H9 (cell line): ENCODE data around the gene TBC1D1. TPM values are rescaled to one million over a fixed set of nuclear protein-coding genes. Genes with fewer than 3 reads are reported as not detected.

Experiments
- DNase-seq: peaks from one replicate; pipeline ENCODE4 v3.0.0-alpha.2; 2017
- H2AFZ ChIP-seq: one replicate; pipeline ENCODE4 v1.6.1; 2013; ENCODE audit warnings: mild to moderate bottlenecking, low read length, control low read depth, moderate library complexity
- H2AK5ac ChIP-seq: 2 replicates; pipeline ENCODE4 v1.6.1; 2013; ENCODE audit warnings: low read length, control low read depth, mixed read lengths; ENCODE audit not compliant: insufficient read length
- H2BK120ac ChIP-seq: one replicate; pipeline ENCODE4 v1.6.1; 2013; ENCODE audit warnings: low read depth, mild to moderate bottlenecking, low read length, control low read depth, inconsistent platforms; ENCODE audit not compliant: poor library complexity, severe bottlenecking
- H2BK12ac ChIP-seq: 2 replicates; pipeline ENCODE4 v1.6.1; 2013; ENCODE audit warnings: low read length, control low read depth, mixed read lengths, low read depth; ENCODE audit not compliant: insufficient read length
- H2BK15ac ChIP-seq: 2 replicates; pipeline ENCODE4 v1.6.1; 2013; ENCODE audit warnings: low read depth, low read length, control low read depth
- H2BK20ac ChIP-seq: one replicate; pipeline ENCODE4 v1.6.1; 2013; ENCODE audit warnings: low read depth, mild to moderate bottlenecking, low read length, control low read depth, inconsistent platforms; ENCODE audit not compliant: poor library complexity, severe bottlenecking
- H2BK5ac ChIP-seq: 2 replicates; pipeline ENCODE4 v1.6.1; 2013; ENCODE audit warnings: low read length, control low read depth, mixed read lengths; ENCODE audit not compliant: insufficient read length
- H3K14ac ChIP-seq: 2 replicates; pipeline ENCODE4 v1.6.1; 2013; ENCODE audit warnings: low read length, control low read depth; ENCODE audit not compliant: insufficient read depth
- H3K18ac ChIP-seq: 2 replicates; pipeline ENCODE4 v1.6.1; 2013; ENCODE audit warnings: low read depth, mild to moderate bottlenecking, mixed read lengths, low read length, control low read depth; ENCODE audit not compliant: insufficient read length
- H3K23ac ChIP-seq: 2 replicates; pipeline ENCODE4 v1.6.1; 2013; ENCODE audit warnings: low read length, control low read depth, mixed read lengths, low read depth; ENCODE audit not compliant: insufficient read length
- H3K23me2 ChIP-seq: 2 replicates; pipeline ENCODE4 v1.6.1; 2013; ENCODE audit warnings: low read depth, mild to moderate bottlenecking, mixed read lengths, low read length, control low read depth; ENCODE audit not compliant: insufficient read length, poor library complexity, severe bottlenecking
- H3K27ac ChIP-seq: 2 replicates; pipeline ENCODE4 v1.5.1; 2013; ENCODE audit warnings: low read length, control low read depth, mixed read lengths, low read depth; ENCODE audit not compliant: insufficient read length
- H3K27me3 ChIP-seq: 2 replicates; pipeline ENCODE4 v1.6.1; 2013; ENCODE audit warnings: low read length, control low read depth, inconsistent platforms; ENCODE audit not compliant: insufficient read depth
- H3K4ac ChIP-seq: 2 replicates; pipeline ENCODE4 v1.6.1; 2013; ENCODE audit warnings: low read depth, mild to moderate bottlenecking, control low read depth, inconsistent platforms, low read length, moderate library complexity
- H3K4me1 ChIP-seq: 2 replicates; pipeline ENCODE4 v1.6.1; 2013; ENCODE audit warnings: low read length, control low read depth, inconsistent platforms; ENCODE audit not compliant: insufficient read depth
- H3K4me2 ChIP-seq: 2 replicates; pipeline ENCODE4 v1.6.1; 2013; ENCODE audit warnings: low read length, control low read depth, mixed read lengths; ENCODE audit not compliant: insufficient read length, insufficient read depth
- H3K56ac ChIP-seq: 2 replicates; pipeline ENCODE4 v1.6.1; 2013; ENCODE audit warnings: low read depth, mild to moderate bottlenecking, mixed read lengths, low read length, control low read depth; ENCODE audit not compliant: insufficient read length
- H3K79me1 ChIP-seq: 2 replicates; pipeline ENCODE4 v1.6.1; 2013; ENCODE audit warnings: low read depth, mild to moderate bottlenecking, moderate library complexity, low read length, control low read depth, inconsistent platforms; ENCODE audit not compliant: insufficient read depth, poor library complexity, severe bottlenecking
- H3K79me2 ChIP-seq: 2 replicates; pipeline ENCODE4 v1.6.1; 2013; ENCODE audit warnings: low read length, control low read depth, inconsistent platforms; ENCODE audit not compliant: insufficient read depth
- H3K9ac ChIP-seq: 2 replicates; pipeline ENCODE4 v1.6.1; 2013; ENCODE audit warnings: low read length, control low read depth, mixed read lengths; ENCODE audit not compliant: insufficient read length; ENCODE audit errors: extremely low read depth
- H3K9me3 ChIP-seq: one replicate; pipeline ENCODE4 v1.6.1; 2013; ENCODE audit warnings: low read depth, low read length, inconsistent platforms; ENCODE audit not compliant: control insufficient read depth
- H3T11ph ChIP-seq: one replicate; pipeline ENCODE4 v1.6.1; 2013; ENCODE audit warnings: mild to moderate bottlenecking, low read length, control low read depth, inconsistent platforms
- H4K20me1 ChIP-seq: one replicate; pipeline ENCODE4 v1.6.1; 2013; ENCODE audit not compliant: control insufficient read depth, insufficient read length, insufficient read depth
- H4K5ac ChIP-seq: 2 replicates; pipeline ENCODE4 v1.6.1; 2013; ENCODE audit warnings: low read depth, mild to moderate bottlenecking, mixed read lengths, low read length, control low read depth; ENCODE audit not compliant: insufficient read length
- H4K8ac ChIP-seq: replicated peaks from 2 replicates; pipeline ENCODE4 v1.6.1; 2013; ENCODE audit warnings: low read length, control low read depth, mixed read lengths, low read depth; ENCODE audit not compliant: insufficient read length
- H4K91ac ChIP-seq: 2 replicates; pipeline ENCODE4 v1.6.1; 2013; ENCODE audit warnings: low read depth, mild to moderate bottlenecking, moderate library complexity, mixed read lengths, low read length, control low read depth; ENCODE audit not compliant: insufficient read length
- H3K27ac Mint-ChIP-seq, 3 experiments: 2 replicates in 2 of 3; 3 replicates in 1 of 3; pipeline ENCODE4 v1.8.0; 2020 to 2021; ENCODE audit warnings: mixed read lengths in 3 of 3, mild to moderate bottlenecking in 1 of 3, moderate library complexity in 1 of 3
- H3K27me3 Mint-ChIP-seq: 2 replicates; pipeline ENCODE4 v1.8.0; 2021; ENCODE audit warnings: low read depth, mild to moderate bottlenecking, moderate library complexity, mixed read lengths
- H3K36me3 Mint-ChIP-seq, 3 experiments: 2 replicates in 2 of 3; 3 replicates in 1 of 3; pipeline ENCODE4 v1.8.0; 2020 to 2021; ENCODE audit warnings: low read depth in 3 of 3, mixed read lengths in 3 of 3; ENCODE audit not compliant: insufficient read depth in 1 of 3
- H3K4me1 Mint-ChIP-seq, 2 experiments: 2 replicates each; pipeline ENCODE4 v1.8.0; 2020; ENCODE audit warnings: mixed read lengths in 2 of 2
- H3K4me3 Mint-ChIP-seq, 2 experiments: 2 replicates in 1 of 2; 3 replicates in 1 of 2; pipeline ENCODE4 v1.8.0; 2020 to 2021; ENCODE audit warnings: mild to moderate bottlenecking in 2 of 2, mixed read lengths in 2 of 2, moderate library complexity in 1 of 2
- H3K9me3 Mint-ChIP-seq, 2 experiments: 2 replicates in 1 of 2; 3 replicates in 1 of 2; pipeline ENCODE4 v1.8.0; 2020; ENCODE audit warnings: mild to moderate bottlenecking in 2 of 2, mixed read lengths in 2 of 2, moderate library complexity in 1 of 2
- CTCF ChIP-seq: fragments of 200-600 bp; sonication (generic); conservative IDR thresholded peaks from 3 replicates; pipeline ENCODE4 v1.8.0; 2021; ENCODE audit warnings: antibody characterized with exemption, mild to moderate bottlenecking
- WGBS: extraction: QIAGEN DNeasy Blood & Tissue Kit; methylation state at CpG from one replicate; pipeline ENCODE4 v1.1.7; 2013; ENCODE audit warnings: missing lambda C conversion rate, low lambda C conversion rate, mixed read lengths; ENCODE audit not compliant: insufficient read length; ENCODE audit errors: extremely low coverage; 5-methylcytosine and 5-hydroxymethylcytosine counted together
- total RNA-seq: library from RNA; stranded (reverse); gene quantifications from 2 replicates; pipeline ENCODE4 v1.2.1, GENCODE V29; 2021

TBC1D1 gene
- total RNA-seq, 1 experiment from 2014 or later: 109 TPM

DNA sequence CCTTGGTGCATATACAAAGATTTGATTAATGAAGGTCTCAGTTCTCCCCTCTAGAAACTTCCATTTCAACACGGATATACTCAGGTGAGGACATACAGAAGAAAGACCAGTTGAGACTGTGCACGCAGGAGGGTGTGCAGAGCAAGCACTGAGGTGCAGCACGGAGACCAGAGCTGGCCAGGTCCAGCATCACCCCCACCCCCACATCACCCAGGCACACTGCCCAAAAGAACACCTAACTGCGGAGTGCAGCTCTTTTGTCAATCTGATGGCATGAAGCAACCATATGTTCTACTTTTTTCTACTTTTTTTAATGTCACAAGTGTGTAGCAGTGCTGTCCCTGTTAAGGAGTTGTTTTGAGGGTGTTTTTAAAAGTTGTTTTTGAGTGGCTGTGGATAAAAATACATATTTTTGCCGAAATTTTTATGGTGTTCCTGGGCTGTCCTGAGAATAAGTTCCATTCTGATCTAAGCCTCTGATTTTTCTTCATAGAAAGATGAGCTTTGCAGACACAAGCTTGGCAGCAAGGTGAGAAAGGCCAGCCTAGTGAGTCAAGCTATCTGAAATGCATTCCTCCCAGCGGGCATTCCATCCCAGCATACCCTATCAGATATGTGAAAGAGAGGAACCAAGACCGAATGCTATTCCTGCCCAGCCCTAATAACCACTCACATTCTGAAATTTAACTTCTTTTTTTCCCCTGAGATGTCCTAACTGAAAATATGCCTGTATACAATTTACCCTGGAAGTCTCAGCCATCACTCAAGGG lies 243.0 kb downstream of the TBC1D1 start:
- no peak overlapping the region for H2BK120ac ChIP-seq
- Mint-ChIP-seq H3K27ac (peak overlapping the region in 1 of 3 experiments; percentile 76; a peak in 1 of 7 replicates), H3K4me3 (no peak overlapping the region), H3K9me3 (no peaks in the 10 kb centered on the region; a peak in 1 of 5 replicates), H3K4me1 (peaks cover 27 to 36% of the 10 kb centered on the region in 2 experiments), H3K36me3 (peaks cover 14 to 41% (median 37%) of the 10 kb centered on the region in 3 experiments), H3K27me3 (peaks cover 47% of the 10 kb centered on the region)
- no peak overlapping the region for H3K4me2 ChIP-seq
- H2AFZ ChIP-seq: no peak overlapping the region
- H2BK15ac ChIP-seq: no peak overlapping the region
- no peak overlapping the region for H3K9ac ChIP-seq
- H3K27ac ChIP-seq: no peak overlapping the region
- H3K18ac ChIP-seq: no peak overlapping the region
- H3K56ac ChIP-seq: no peak overlapping the region
- no peak overlapping the region for H3K4ac ChIP-seq
- H2BK20ac ChIP-seq: no peak overlapping the region
- H2BK5ac ChIP-seq: no peak overlapping the region
- H3K9me3 ChIP-seq: no peaks in the 10 kb centered on the region
- no peak overlapping the region for H2BK12ac ChIP-seq
- H2AK5ac ChIP-seq: no peak overlapping the region
- TF ChIP-seq CTCF: no peak
- no peak for DNase-seq
- no peaks in the 10 kb centered on the region for H3K79me2 ChIP-seq
- H3K23me2 ChIP-seq: no peaks in the 10 kb centered on the region
- WGBS: no CpG with 5 or more reads among the region's 7 CpGs
- no peak overlapping the region for H3K14ac ChIP-seq
- no peak overlapping the region for H4K5ac ChIP-seq
- no peaks in the 10 kb centered on the region for H4K20me1 ChIP-seq
- H3T11ph ChIP-seq: no peak overlapping the region
- no peaks in the 10 kb centered on the region; the same call in none of the 2 replicates for H3K4me1 ChIP-seq
- no peak overlapping the region for H4K8ac ChIP-seq
- no peak overlapping the region for H4K91ac ChIP-seq
- peaks cover 5% of the 10 kb centered on the region; the same call in 1 of the 2 replicates for H3K27me3 ChIP-seq
- H3K79me1 ChIP-seq: no peaks in the 10 kb centered on the region
- H3K23ac ChIP-seq: no peak overlapping the region
